Osteoblast (primary cell): ENCODE measurements around the gene ERVV-1. TPM values are rescaled to one million over a fixed set of nuclear protein-coding genes. Genes with fewer than 3 reads are reported as not detected.

Source experiments
- DNase-seq: peaks from one replicate; pipeline ENCODE4 v3.0.0; 2011; ENCODE audit warnings: low spot score, mixed read lengths; ENCODE audit not compliant: insufficient read length; ENCODE audit errors: missing footprints
- H2AFZ ChIP-seq: 2 replicates; pipeline ENCODE4 v1.6.0; 2011; ENCODE audit warnings: mild to moderate bottlenecking, low read length
- H3K27ac ChIP-seq: 2 replicates; pipeline ENCODE4 v1.5.1; 2011; ENCODE audit warnings: mild to moderate bottlenecking, low read depth, low read length, moderate library complexity
- H3K27me3 ChIP-seq: 2 replicates; pipeline ENCODE4 v1.6.0; 2012; ENCODE audit warnings: mild to moderate bottlenecking, control low read depth, inconsistent platforms, low read length, moderate library complexity; ENCODE audit not compliant: insufficient read depth
- H3K36me3 ChIP-seq: 2 replicates; pipeline ENCODE4 v1.5.1; 2011; ENCODE audit warnings: mild to moderate bottlenecking, low read length, control low read depth, moderate library complexity; ENCODE audit not compliant: insufficient read depth
- H3K4me1 ChIP-seq: 2 replicates; pipeline ENCODE4 v1.5.1; 2011; ENCODE audit warnings: mild to moderate bottlenecking, low read length, control low read depth, moderate library complexity; ENCODE audit not compliant: insufficient read depth
- H3K4me2 ChIP-seq: 2 replicates; pipeline ENCODE4 v1.6.0; 2011; ENCODE audit warnings: mild to moderate bottlenecking, low read length; ENCODE audit not compliant: insufficient read depth
- H3K4me3 ChIP-seq: fragments of 200-600 bp; sonication (generic); 3 replicates; pipeline ENCODE4 v1.5.1; 2012; ENCODE audit warnings: mild to moderate bottlenecking, low read length, inconsistent platforms; ENCODE audit not compliant: insufficient read depth
- H3K79me2 ChIP-seq: 2 replicates; pipeline ENCODE4 v1.6.0; 2012; ENCODE audit warnings: mild to moderate bottlenecking, low read length, control low read depth, inconsistent platforms; ENCODE audit not compliant: insufficient read depth
- H3K9me3 ChIP-seq: 2 replicates; pipeline ENCODE4 v1.5.1; 2011; ENCODE audit warnings: low read depth, low read length, control low read depth
- H4K20me1 ChIP-seq: 2 replicates; pipeline ENCODE4 v1.6.0; 2012; ENCODE audit warnings: mild to moderate bottlenecking, low read length, control low read depth; ENCODE audit not compliant: insufficient read depth
- CTCF ChIP-seq: IDR thresholded peaks from 2 replicates; pipeline ENCODE4 v1.5.1; 2011; ENCODE audit warnings: mild to moderate bottlenecking, low read depth, low read length, moderate library complexity; ENCODE audit errors: extremely low read depth
- total RNA-seq: library from RNA; depleted of rRNA; stranded (reverse); fragments of >200 nt; gene quantifications from 2 replicates; pipeline ENCODE4 v1.2.3, GENCODE V29; 2012

Gene ERVV-1
- total RNA-seq, 1 donor, result not detected

GRCh38 chr19:52987221-52987620 lies 26.5 kb upstream of the ERVV-1 start:
- no peaks in the 10 kb centered on the region for H3K9me3 ChIP-seq
- H2AFZ ChIP-seq, result no peak overlapping the region
- H3K36me3 ChIP-seq, result peaks cover 5% of the 10 kb centered on the region
- no peaks in the 10 kb centered on the region for H4K20me1 ChIP-seq
- no peak overlapping the region for H3K4me3 ChIP-seq
- no peaks in the 10 kb centered on the region for H3K27me3 ChIP-seq
- no peaks in the 10 kb centered on the region for H3K79me2 ChIP-seq
- DNase-seq, result no peak
- TF ChIP-seq CTCF, result no peak
- no peak overlapping the region for H3K27ac ChIP-seq
- no peak overlapping the region for H3K4me2 ChIP-seq
- H3K4me1 ChIP-seq, result peaks cover 9% of the 10 kb centered on the region

GRCh38 chr19:52988506-52988905 lies 25.2 kb upstream of the ERVV-1 start:
- H3K27ac ChIP-seq, result no peak overlapping the region
- TF ChIP-seq CTCF, result no peak
- no peaks in the 10 kb centered on the region for H4K20me1 ChIP-seq
- no peak overlapping the region for H3K4me2 ChIP-seq
- H2AFZ ChIP-seq, result no peak overlapping the region
- no peaks in the 10 kb centered on the region for H3K9me3 ChIP-seq
- no peaks in the 10 kb centered on the region for H3K79me2 ChIP-seq
- peaks cover 5% of the 10 kb centered on the region for H3K36me3 ChIP-seq
- H3K4me3 ChIP-seq, result no peak overlapping the region
- no peak for DNase-seq
- peaks cover 15% of the 10 kb centered on the region for H3K4me1 ChIP-seq
- no peaks in the 10 kb centered on the region for H3K27me3 ChIP-seq

GRCh38 chr19:52990759-52991418 lies 22.8 kb upstream of the ERVV-1 start:
- H3K27me3 ChIP-seq, result no peaks in the 10 kb centered on the region
- H3K4me2 ChIP-seq, result peak overlapping the region; percentile 57
- peak overlapping the region; percentile 26 for H3K4me3 ChIP-seq
- H3K4me1 ChIP-seq, result peaks cover 15% of the 10 kb centered on the region
- no peak overlapping the region for H2AFZ ChIP-seq
- no peak for TF ChIP-seq CTCF
- no peaks in the 10 kb centered on the region for H3K9me3 ChIP-seq
- H3K27ac ChIP-seq, result peak overlapping the region; percentile 55
- H3K36me3 ChIP-seq, result peaks cover 5% of the 10 kb centered on the region
- H4K20me1 ChIP-seq, result no peaks in the 10 kb centered on the region
- no peak for DNase-seq
- H3K79me2 ChIP-seq, result no peaks in the 10 kb centered on the region

GRCh38 chr19:52991484-52991883 lies 22.2 kb upstream of the ERVV-1 start:
- H3K27me3 ChIP-seq, result no peaks in the 10 kb centered on the region
- no peak for TF ChIP-seq CTCF
- H3K79me2 ChIP-seq, result no peaks in the 10 kb centered on the region
- H3K27ac ChIP-seq, result peak overlapping the region; percentile 55
- H3K4me3 ChIP-seq, result peak overlapping the region; percentile 26
- DNase-seq, result peak; percentile 86
- H3K9me3 ChIP-seq, result no peaks in the 10 kb centered on the region
- H3K4me2 ChIP-seq, result peak overlapping the region; percentile 57
- no peak overlapping the region for H2AFZ ChIP-seq
- peaks cover 15% of the 10 kb centered on the region for H3K4me1 ChIP-seq
- H4K20me1 ChIP-seq, result no peaks in the 10 kb centered on the region
- no peaks in the 10 kb centered on the region for H3K36me3 ChIP-seq
